Left lobe of liver (tissue), 2 donors: ENCODE data around the gene ZNF410. TPM values are rescaled to one million over a fixed set of nuclear protein-coding genes. Genes with fewer than 3 reads are reported as not detected.
"Not testable (repeated sequence)": the region's sequence is repeated elsewhere in the genome, so short reads cannot be mapped to it uniquely, and the experiment has no call there.

Source experiments
- ATAC-seq: fragments of 200-7000 bp; cut with Tn5 transposase; one replicate; pipeline ENCODE4 v1.9.1; 2020; ENCODE audit warnings: mild to moderate bottlenecking, moderate library complexity
- DNase-seq: peaks from one replicate; pipeline ENCODE4 v3.0.0-alpha.2; 2020; ENCODE audit warnings: low spot score
- total RNA-seq: library from RNA; stranded (reverse); gene quantifications from one replicate; pipeline ENCODE4 v1.2.1, GENCODE V29; 2021
- donor health status: DM: no; HTN: no; CAD: no; lungs with moderate emphysema.
- donor health status: DM: no; HTN: yes; CAD: no.

The ZNF410 gene, protein sequence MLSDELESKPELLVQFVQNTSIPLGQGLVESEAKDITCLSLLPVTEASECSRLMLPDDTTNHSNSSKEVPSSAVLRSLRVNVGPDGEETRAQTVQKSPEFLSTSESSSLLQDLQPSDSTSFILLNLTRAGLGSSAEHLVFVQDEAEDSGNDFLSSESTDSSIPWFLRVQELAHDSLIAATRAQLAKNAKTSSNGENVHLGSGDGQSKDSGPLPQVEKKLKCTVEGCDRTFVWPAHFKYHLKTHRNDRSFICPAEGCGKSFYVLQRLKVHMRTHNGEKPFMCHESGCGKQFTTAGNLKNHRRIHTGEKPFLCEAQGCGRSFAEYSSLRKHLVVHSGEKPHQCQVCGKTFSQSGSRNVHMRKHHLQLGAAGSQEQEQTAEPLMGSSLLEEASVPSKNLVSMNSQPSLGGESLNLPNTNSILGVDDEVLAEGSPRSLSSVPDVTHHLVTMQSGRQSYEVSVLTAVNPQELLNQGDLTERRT
- total RNA-seq, result 17.1 TPM

DNA sequence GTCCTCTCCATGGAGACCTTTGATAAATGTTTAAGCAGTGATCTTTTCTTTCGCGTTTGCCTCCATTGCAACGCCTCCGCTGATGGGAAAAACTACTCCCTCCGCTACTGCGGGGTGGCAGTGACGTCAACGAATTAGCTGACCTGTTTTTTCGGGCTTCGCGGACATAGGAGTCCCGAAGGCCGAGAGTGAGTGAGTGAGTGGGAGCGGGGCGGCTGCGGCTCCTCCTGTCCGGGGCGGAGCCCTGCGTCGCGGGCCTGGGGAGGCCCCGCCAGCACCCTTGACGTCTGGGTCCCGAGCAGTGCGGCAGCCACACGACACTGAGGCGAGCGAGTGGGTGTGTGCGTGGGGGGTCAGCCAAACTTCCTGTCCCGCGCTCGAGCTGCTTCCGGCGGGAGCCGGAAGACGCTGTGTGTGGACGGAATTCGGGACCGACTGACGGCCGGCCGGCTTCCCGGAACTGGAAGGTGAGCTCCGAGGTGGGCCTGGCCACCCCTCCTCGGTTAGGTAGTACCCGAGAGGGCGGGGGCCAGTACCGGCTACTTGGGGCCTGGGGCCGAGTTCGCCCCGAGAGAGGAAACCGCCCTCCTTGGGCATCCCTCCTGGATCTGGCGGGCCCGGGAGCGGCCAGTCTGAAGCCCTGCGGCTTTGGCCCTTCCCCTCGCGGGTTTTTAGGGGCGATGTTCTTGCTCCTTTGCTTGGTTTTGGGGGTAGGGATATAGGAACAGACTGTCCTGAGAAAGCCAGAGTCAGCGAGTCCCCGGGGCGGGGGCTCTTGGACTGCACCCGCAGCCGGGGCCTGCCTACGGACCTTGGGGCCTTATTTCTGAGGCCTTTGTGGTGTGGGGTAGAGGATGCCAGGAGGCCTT is at the start of gene ZNF410:
Gene ZNF410 (plus strand): TSS at position 411 of the 869 bp plus-strand sequence. CDS start 5,317 bp downstream, outside the sequence.
- ATAC-seq (peak; percentile 97), DNase-seq (peak; percentile 96)

DNA sequence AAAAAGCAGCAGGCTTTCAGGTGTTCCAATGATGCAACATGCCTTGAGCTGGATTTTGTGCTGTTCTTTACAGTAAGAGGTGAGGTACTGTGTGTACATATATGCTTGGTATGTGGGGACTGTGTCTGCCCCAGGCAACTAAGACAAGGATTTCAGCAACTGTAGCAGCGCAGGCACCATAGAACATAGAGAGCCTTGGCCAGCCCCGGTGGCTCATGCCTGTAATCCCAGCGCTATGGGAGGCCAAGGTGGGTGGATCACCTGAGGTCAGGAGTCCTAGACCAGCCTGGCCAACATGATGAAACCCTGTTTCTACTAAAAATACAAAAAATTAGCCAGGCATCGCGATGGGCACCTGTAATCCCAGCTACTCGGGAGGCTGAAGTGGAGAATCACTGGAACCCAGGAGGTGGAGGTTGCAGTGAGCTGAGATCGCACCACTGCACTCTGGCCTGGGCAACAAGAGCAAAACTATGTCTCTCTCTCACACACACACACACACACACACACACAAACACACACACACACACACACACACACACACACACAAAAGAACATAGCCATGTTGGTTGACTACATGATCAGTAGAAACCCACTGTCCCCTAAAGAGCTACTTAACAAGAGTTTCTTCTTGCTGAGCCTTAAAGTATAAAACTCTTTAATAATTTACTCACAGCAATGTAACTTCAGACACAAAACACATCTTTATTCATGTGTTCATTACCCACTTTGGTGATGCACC is 48.2 kb upstream of the ZNF410 start:
- ATAC-seq, result peak; percentile 60
- DNase-seq, result peak; percentile 62

DNA sequence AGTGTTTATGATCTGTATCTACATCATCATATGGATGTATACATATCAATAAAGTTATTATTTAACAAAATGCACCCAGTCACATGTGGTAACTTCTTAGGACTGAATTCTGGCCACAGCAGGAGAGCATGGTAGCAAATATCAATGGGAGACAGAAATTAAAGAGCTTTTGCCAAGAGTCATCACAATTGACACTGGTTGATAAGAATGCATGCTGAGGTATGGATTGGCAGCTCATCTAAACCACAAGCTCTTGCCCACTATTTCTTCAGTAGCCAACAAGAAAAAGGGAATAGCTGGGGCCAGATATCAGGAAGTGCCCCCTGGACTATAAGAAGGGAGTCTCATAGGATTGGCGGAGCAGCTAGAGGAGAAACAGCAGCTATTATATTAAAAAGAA is 44.5 kb upstream of the ZNF410 start:
- ATAC-seq, result no peak
- DNase-seq, result no peak

DNA sequence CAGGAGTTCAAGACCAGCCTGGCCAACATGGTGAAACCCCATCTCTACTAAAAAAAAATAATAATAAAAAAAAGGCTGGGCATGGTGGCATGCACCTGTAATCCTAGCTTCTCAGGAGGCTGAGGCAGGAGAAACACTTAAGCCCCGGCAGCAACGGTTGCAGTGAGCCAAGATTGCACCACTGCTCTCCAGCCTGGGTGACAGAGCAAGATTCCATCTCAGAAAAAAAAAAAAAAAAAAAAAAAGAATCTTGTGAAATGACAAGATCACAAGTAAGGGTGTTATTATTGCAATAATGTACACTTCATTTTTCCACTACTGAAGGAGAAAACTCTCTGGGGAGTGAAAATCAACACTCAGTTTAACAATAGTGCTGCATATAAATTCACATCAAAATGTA is 43.8 kb upstream of the ZNF410 start:
- DNase-seq (peak; percentile 2), ATAC-seq (no peak)

DNA sequence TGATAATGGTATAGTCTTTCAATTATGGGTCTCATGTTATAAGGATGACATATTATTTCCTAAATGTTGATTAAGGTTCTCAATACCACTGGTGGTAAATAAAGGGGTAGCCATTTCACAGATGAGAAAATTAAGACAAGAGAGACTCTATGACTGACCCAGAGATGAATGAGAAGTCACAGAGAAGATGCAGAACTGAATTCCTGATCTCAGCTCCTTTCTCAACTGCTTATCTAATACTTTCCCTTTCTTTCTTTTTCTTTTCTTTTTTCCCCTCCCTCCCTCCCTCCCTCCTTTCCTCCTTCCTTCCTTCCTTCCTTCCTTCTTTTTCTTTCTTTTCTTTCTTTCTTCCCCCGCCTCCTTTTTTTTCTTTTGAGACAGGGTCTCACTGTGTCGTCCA is 43.4 kb upstream of the ZNF410 start:
- ATAC-seq (no peak), DNase-seq (no peak)

DNA sequence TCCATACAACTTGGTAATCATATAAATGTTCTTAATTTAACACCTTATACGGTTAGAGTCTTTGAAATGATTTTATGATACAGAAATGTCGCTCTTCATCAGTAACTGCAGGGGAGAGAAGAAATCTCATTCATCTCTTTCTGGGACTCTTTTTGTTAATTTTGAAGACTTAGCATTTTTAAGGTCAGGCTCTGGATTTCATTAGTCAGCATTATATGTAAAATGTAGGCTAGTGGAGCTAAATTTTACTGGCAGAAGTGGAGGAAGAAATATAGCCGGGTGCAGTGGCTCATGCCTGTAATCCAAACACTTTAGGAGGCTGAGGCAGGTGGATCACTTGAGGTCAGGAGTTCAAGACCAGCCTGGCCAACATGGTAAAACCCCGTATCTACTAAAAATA is 39.7 kb upstream of the ZNF410 start:
- no peak for DNase-seq
- no peak for ATAC-seq

DNA sequence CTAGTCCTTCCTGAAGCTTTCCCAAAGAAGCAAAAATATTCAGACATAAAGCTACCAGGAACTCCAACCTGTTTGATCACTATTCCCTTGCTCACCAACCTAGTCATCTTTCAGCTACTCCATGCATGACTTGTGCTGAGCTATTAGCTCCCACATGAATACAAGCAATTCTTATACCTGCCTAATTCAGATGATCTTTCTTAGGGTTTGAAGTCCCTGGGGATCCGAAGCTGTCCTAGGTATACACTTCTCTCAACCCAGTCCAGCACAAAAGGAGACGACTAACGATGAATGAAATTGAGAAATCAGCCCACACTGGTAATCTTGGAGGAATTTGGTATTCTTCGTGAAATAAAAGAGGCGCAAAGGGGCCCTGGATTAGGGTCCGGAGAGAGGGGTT is 35.7 kb upstream of the ZNF410 start:
- DNase-seq (no peak), ATAC-seq (peak; percentile 5)

DNA sequence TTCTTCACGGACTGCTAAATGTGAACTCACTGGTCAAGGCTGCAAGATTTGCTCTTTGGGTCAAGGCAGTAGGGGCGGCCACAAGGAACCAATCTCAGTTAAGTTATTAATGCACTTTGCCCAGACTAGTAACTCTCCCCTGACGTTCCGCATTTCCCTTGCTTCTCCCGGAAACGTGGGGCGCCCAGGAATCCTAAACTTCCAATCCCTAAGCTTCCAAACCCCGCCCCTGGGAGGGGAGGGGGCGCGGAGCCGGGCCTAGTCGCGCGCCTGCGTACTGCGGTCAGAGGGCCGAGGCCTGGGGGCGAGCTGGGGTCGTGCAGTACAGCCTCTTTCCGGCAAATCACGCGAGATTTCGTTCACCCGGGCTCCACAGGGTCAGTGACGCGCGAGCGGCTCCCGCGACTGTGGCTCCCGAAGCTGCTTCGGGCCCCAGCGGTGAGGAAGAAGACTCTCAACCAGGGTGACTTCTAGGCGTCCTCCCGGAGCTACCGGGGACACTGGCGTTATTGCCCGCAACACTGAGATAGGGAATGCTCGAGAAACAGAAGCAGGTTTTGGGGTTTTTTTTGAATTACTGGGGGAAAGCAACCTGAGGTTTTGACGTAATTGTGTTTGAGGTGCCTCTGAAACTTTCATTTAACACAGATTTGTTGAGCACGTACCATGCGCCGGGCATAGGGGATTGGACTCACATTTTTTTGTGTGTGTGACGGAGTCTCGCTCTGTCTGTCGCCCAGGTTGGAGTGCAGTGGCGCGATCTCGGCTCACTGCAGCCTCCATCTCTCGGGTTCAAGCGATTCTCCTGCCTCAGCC is 34.9 kb upstream of the ZNF410 start, which contains the start of gene PTGR2:
Gene PTGR2 (plus strand): TSS at position 265 of the 816 bp plus-strand sequence. CDS start 7,032 bp downstream, outside the sequence.
- DNase-seq (peak; percentile 97), ATAC-seq (peak; percentile 91)

DNA sequence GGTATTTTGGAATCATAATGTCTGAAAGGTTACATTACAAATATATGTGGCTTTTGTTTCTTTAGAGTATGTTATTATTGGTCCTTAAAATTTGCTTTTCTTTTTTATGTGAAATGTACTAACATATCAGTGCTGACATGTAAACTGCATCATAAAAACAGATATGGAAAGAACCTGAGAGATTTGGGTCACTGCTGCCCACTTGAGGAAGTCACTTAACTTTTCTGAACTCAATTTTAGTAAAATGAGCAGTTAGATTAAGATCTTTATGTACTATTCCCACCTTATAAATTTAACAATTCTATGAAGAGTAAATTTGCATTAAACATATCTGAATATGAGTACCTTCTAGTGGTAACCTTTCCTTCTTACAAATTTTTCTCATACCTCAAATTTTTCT is 27.5 kb upstream of the ZNF410 start:
- ATAC-seq, result no peak
- no peak for DNase-seq

DNA sequence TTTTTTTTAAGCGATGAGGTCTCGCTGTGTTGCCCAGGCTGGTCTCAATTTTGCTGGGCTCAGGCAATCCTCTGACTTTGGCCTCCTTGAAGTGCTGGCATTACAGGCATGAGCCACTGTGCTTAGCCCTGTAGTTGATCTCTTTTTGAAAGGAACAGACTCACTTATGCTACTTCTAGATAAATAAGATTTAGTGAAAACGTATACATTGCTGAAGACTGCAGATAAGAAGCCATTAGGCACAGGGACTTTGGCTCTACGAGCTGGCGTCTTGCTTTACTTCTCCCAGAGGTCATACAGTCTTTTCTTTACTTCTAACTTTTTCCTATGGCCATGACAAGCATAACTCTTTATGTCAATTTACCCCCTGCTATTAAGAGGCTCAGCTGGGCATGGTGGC is 25.6 kb upstream of the ZNF410 start:
- DNase-seq (no peak), ATAC-seq (no peak)

DNA sequence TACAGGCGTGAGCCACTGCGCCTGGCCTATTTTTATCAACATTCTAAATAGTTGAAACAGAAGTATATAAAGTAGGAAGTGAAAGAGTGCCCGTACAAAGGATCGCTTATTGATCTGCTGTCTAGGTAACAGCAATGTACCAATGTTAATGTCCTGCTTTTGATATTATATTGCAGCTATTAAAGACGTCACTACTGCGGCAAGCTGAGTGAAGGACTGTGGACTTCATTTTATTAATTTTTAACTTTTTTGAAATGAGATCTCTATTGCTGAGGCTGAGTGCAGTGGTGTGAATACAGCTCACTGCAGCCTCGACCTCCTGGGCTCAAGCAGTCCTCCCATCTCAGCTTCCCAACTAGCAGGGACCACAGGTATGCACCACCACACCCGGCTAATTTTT is 24.2 kb upstream of the ZNF410 start:
- DNase-seq (no peak), ATAC-seq (peak; percentile 53)

DNA sequence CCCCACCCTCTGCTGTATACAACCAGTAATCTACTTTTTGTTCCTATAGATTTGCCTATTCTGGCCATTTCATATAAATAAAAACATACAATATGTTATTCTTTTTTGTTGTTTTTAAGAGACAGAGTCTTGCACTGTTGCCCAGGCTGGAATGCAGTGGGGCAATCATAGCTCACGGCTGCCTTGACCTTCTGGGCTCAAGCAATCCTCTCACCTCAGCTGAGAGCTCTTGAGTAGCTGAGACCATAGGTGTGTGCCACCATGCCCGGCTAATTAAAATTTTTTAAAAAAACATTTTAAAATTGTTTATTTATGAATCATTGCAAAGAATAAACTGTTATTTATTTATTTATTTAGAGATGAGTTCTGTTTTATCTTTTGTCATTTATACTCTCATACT is 23.4 kb upstream of the ZNF410 start:
- ATAC-seq (no peak), DNase-seq (no peak)

DNA sequence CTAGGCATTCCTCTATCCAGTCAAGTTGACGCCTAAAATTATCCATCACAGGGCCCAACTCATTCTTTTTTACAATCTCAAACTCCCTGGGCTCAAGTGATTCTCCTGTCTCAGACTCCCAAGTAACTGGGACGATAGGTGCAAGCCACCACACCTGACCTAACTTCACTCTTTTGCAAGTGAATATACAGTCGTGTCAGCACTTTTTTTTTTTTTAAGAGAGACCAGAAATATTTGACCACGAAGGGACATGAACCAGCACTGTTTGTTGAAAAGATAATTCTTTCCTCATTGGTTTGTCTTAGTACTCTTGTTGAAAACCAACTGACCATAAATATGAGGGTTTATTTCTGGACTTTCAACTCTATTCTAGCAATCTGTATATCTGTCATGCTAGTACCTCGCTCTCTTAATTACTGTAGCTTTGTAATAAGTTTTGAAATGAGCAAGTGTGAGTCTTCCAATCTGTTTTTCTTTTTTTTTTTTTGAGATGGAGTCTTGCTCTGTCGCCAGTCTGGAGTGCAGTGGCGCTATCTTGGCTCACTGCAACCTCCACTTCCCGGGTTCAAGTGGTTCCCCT is 21.0 kb upstream of the ZNF410 start:
- ATAC-seq, result peak; percentile 34
- no peak for DNase-seq

DNA sequence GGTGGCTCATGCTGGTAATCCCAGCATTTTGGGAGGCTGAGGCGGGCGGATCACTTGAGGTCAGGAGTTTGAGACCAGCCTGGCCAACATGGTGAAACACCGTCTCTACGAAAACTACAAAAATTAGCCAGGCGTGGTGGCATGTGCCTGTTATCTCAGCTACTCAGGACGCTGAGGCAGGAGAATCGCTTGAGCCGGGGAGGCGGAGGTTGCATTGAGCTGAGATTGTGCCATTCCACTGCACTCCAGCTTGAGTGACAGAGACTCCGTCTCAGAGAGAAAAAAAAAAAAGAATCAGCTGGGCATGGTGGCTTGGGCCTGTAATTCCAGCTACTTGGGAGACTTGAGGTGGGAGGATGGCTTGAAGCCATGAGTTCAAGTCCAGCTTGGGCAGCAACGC is 16.9 kb upstream of the ZNF410 start:
- not testable (repeated sequence) for ATAC-seq, DNase-seq

DNA sequence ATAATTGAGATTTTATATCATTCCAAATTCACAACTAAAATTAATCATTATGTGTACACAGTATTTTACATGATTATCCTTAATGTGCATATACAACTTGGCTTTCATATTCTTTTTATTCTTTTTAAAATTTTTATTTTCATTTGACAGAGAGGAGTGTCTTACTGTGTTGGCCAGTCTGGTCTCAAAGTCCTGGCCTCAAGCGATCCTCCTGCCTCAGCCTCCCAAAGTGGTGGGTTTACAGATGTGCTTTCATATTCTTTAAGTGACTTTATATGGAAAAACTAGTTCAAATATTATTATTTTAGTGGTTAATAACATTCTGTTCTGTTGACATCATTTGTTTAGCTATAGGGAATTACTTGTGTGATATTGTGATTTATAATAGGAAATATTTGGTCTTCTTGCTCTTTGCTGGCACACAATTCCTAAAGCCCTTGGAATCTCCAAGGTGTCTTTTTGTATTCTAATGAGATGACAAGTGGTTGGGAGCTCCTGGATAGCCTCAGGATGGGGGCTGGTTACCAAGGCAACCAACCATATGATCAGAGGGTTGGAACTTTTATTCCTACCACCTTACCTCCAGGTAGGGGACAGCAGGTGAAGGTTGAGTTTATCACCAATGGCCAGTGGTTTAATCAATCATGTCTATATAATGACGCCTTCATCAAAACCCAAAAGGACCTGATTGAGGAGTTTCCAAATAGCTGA is 16.0 kb upstream of the ZNF410 start:
- ATAC-seq (no peak), DNase-seq (no peak)

DNA sequence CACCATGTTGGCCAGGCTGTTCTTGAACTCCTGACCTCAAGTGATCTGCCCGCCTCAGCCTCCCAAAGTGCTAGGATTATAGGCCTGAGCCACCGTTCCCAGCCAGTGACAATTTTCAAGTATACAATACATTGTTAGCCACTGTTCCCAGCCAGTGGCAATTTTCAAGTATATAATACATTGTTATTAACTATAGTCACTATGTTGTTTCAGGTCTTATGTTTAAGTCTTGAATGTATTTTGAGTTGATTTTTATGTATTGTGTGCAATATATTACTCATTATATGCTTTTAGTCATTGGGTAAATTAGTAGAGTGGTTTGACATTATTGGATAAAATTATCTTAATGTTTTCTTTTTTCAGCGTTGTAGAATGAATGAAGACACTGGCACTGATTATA is 13.0 kb upstream of the ZNF410 start:
- ATAC-seq (no peak), DNase-seq (no peak)

DNA sequence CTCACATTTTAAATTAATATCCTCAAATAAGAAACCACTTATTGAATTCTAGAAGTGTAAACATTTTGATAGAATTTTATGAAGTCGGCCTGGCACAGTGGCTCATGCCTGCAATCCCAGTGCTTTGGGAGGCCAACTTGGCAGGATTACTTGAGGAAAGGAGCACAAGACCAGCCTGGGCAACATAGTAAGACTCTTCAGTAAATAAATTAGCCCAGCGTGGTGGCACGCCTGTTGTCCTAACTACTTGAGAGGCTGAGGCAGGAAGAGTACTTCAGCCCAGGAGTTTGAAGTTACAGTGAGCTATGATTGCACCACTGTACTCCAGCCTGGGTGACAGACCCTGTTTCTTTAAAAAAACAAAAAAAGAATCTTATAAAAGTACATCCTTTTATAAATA is 8.9 kb upstream of the ZNF410 start:
- ATAC-seq, result no peak
- DNase-seq, result no peak

DNA sequence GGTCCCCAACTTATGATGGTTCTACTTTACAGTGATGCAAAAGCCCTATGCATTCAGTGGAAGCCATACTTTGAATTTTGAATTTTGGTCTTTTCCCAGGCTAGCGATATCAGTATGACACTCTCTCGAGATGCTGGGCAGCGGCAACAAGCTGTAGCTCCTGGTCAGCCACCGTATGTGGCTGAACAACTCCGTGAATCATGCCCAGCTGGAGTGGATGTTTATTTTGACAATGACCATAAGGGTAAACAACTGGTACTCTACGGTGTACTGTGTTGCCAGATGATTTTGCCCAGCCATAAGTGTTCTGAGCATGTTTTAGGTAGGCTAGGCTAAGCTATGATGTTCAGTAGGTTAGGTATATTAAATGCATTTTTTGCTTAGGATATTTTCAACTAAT is 8.2 kb upstream of the ZNF410 start:
- DNase-seq (no peak), ATAC-seq (no peak)

DNA sequence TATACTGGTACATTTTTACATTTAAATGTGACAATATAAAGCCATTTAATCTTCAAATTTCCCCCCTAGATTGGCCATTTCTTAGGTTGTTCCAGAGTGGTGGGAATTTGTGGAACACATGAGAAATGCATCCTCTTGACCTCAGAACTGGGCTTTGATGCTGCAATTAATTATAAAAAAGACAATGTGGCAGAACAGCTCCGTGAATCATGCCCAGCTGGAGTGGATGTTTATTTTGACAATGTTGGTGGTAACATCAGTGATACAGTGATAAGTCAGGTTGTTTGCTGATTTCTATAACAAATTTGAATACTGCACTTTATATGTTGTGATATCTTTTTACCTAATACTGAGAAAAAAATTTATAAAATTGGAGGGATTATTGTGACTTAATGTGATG is 7.6 kb upstream of the ZNF410 start:
- ATAC-seq (no peak), DNase-seq (no peak)
